Astrocyte (in vitro differentiated cells and primary cell): Measurements from ENCODE around the gene DCUN1D3.

ENCODE experiments used
- EZH2 ChIP-seq: IDR thresholded peaks from 2 replicates; pipeline ENCODE4 v1.6.1; 2012; ENCODE audit warnings: mild to moderate bottlenecking, low read length, inconsistent platforms; ENCODE audit not compliant: insufficient read depth
- TF ChIP-seq, protein P1 (sequence below): IDR thresholded peaks from 2 replicates; pipeline ENCODE4 v1.5.1; 2011; ENCODE audit warnings: low read depth, mild to moderate bottlenecking, inconsistent platforms, low read length, moderate library complexity; ENCODE audit not compliant: insufficient read depth

DNA sequence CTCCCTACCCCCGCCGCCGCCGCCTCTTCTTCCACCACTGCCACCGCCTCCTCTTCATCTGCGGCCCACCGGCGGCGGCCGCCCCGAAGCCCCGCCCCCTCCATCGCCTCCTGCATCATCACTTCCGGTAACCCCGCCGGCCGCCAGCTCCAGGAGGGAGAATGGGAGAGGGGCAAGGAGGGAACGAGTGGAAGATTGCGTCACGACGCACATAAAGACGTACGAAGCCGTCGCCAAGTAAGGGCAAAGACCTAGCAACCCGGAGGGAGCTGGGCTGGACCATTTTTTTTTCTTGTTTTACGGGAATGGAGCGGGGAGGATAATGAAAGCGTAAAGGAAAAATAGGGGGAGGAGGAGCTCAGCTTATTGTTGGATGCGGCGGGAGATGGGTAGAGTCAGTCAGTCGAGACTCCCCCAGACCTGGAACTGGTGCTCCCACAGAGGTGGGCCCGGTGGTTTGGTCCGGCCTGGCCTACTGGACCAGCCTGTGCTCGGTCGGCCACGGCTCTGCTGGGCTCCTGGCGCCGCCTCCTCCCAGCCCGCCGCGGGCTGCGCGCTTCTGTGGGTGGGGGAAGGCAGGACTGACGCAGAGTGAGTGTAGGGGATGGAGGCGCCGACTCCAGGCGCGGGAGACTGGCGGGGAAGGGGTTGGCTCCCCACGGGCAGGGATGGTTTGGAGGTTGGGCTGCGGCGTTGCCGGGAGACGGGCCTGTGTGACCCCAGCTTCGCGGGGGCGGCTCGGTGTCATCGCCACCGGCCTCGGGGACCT, at the start of gene DCUN1D3, which contains the start of gene LYRM1:
- TF ChIP-seq, protein P1, sequence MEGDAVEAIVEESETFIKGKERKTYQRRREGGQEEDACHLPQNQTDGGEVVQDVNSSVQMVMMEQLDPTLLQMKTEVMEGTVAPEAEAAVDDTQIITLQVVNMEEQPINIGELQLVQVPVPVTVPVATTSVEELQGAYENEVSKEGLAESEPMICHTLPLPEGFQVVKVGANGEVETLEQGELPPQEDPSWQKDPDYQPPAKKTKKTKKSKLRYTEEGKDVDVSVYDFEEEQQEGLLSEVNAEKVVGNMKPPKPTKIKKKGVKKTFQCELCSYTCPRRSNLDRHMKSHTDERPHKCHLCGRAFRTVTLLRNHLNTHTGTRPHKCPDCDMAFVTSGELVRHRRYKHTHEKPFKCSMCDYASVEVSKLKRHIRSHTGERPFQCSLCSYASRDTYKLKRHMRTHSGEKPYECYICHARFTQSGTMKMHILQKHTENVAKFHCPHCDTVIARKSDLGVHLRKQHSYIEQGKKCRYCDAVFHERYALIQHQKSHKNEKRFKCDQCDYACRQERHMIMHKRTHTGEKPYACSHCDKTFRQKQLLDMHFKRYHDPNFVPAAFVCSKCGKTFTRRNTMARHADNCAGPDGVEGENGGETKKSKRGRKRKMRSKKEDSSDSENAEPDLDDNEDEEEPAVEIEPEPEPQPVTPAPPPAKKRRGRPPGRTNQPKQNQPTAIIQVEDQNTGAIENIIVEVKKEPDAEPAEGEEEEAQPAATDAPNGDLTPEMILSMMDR, result no peak
- TF ChIP-seq EZH2, result no peak
